H1 (cell line): Measurements from ENCODE around the gene CLIP4. TPM values are rescaled to one million over a fixed set of nuclear protein-coding genes. Genes with fewer than 3 reads are reported as not detected.

Experiments used
- CTCF ChIA-PET: fragments of 300-600 bp; sonication (Branson Sonifier 250); formaldehyde crosslinking; loops from one replicate; lab custom pipeline; 2021; ENCODE audit not compliant: partially characterized antibody; lab: Charles Lee
- POLR2A ChIA-PET: fragments of 300-600 bp; sonication (Branson Sonifier 250); formaldehyde crosslinking; loops from one replicate; lab custom pipeline; 2021; ENCODE audit warnings: inconsistent platforms; ENCODE audit not compliant: partially characterized antibody; lab: Charles Lee
- DNase-seq, 2 experiments: peaks; one replicate each; pipeline versions ENCODE4 v3.0.0 to v3.0.0-alpha.2; 2010 to 2022; ENCODE audit warnings: low spot score in 2 of 2, low read depth in 1 of 2, mixed read lengths in 1 of 2
- FAIRE-seq: peaks from 2 replicates; lab custom pipeline; 2011; peaks lifted over from hg19 to GRCh38; lab: Jason Lieb, UNC
- H2AFZ ChIP-seq: 2 replicates; pipeline ENCODE4 v1.8.1; 2012; ENCODE audit warnings: low read length, inconsistent platforms
- H2AK5ac ChIP-seq: 2 replicates; pipeline ENCODE4 v1.6.1; 2013; ENCODE audit warnings: low read depth, low read length
- H2BK120ac ChIP-seq: replicated peaks from 2 replicates; pipeline ENCODE3; 2013; ENCODE audit warnings: low read depth, low read length, inconsistent platforms
- H2BK12ac ChIP-seq: 2 replicates; pipeline ENCODE4 v1.6.1; 2013; ENCODE audit warnings: low read depth, low read length
- H2BK15ac ChIP-seq: 2 replicates; pipeline ENCODE4 v1.6.1; 2013; ENCODE audit warnings: low read length
- H2BK20ac ChIP-seq: 2 replicates; pipeline ENCODE4 v1.6.1; 2013; ENCODE audit warnings: low read length
- H2BK5ac ChIP-seq: 2 replicates; pipeline ENCODE4 v1.6.1; 2013; ENCODE audit warnings: low read depth, low read length
- H3K14ac ChIP-seq: 2 replicates; pipeline ENCODE4 v1.6.1; 2013; ENCODE audit warnings: inconsistent platforms; ENCODE audit not compliant: insufficient read length
- H3K18ac ChIP-seq: 2 replicates; pipeline ENCODE4 v1.6.1; 2013; ENCODE audit warnings: low read length; ENCODE audit errors: extremely low read depth
- H3K23ac ChIP-seq: 2 replicates; pipeline ENCODE4 v1.6.1; 2013; ENCODE audit warnings: inconsistent platforms; ENCODE audit not compliant: insufficient read length
- H3K23me2 ChIP-seq: 2 replicates; pipeline ENCODE4 v1.6.1; 2013; ENCODE audit warnings: low read depth, low read length
- H3K27ac ChIP-seq: 2 replicates; pipeline ENCODE4 v1.6.1; 2011; ENCODE audit warnings: low read depth, low read length, inconsistent platforms
- H3K27me3 ChIP-seq, 4 experiments: replicated peaks in 1 of 4; 1 replicate in 1 of 4; 2 replicates in 3 of 4; pipeline versions ENCODE4 v1.6.1 to v1.8.1; 2011 to 2013; ENCODE audit warnings: low read length in 3 of 4, mild to moderate bottlenecking in 3 of 4, inconsistent platforms in 2 of 4, mixed read lengths in 2 of 4, moderate library complexity in 1 of 4; ENCODE audit not compliant: control insufficient read depth in 3 of 4, insufficient read depth in 3 of 4; ENCODE audit errors: extremely low read depth in 1 of 4
- H3K36me3 ChIP-seq, 4 experiments: 2 replicates each; pipeline versions ENCODE4 v1.6.1 to v1.8.1; 2011 to 2013; ENCODE audit warnings: mild to moderate bottlenecking in 4 of 4, low read length in 3 of 4, moderate library complexity in 2 of 4, control low read depth in 1 of 4, inconsistent platforms in 1 of 4; ENCODE audit not compliant: insufficient read depth in 4 of 4, control insufficient read depth in 2 of 4
- H3K4ac ChIP-seq: replicated peaks from 2 replicates; pipeline ENCODE3; 2013; ENCODE audit warnings: low read length, low read depth, mixed read lengths, inconsistent platforms; ENCODE audit not compliant: insufficient read length
- H3K4me1 ChIP-seq, 4 experiments: replicated peaks in 1 of 4; 1 replicate in 1 of 4; 2 replicates in 3 of 4; pipeline versions ENCODE4 v1.6.1 to v1.8.1; 2011 to 2013; ENCODE audit warnings: low read length in 3 of 4, inconsistent platforms in 2 of 4, mixed read lengths in 1 of 4; ENCODE audit not compliant: insufficient read depth in 4 of 4, control insufficient read depth in 3 of 4
- H3K4me2 ChIP-seq, 2 experiments: 2 replicates each; pipeline versions ENCODE4 v1.6.1 to v1.8.1; 2011 to 2013; ENCODE audit warnings: low read depth in 2 of 2, low read length in 2 of 2, control low read depth in 1 of 2, inconsistent platforms in 1 of 2, mild to moderate bottlenecking in 1 of 2; ENCODE audit not compliant: insufficient read depth in 1 of 2
- H3K4me3 ChIP-seq, 4 experiments: fragments of 200-600, 300-600 bp in 1 of 4; sonication (generic), shearing (Covaris generic), sonication (Bioruptor Twin) in 1 of 4; 2 replicates each; pipeline versions ENCODE4 v1.5.1 to v1.8.1; 2011 to 2016; ENCODE audit warnings: low read length in 4 of 4, low read depth in 3 of 4, control low read depth in 2 of 4, inconsistent platforms in 2 of 4, mild to moderate bottlenecking in 2 of 4, mixed read lengths in 1 of 4, moderate library complexity in 1 of 4; ENCODE audit not compliant: insufficient read depth in 2 of 4; ENCODE audit errors: extremely low read depth in 1 of 4
- H3K56ac ChIP-seq: replicated peaks from 2 replicates; pipeline ENCODE3; 2013; ENCODE audit warnings: low read depth, mild to moderate bottlenecking, mixed read lengths, low read length, inconsistent platforms; ENCODE audit not compliant: insufficient read length
- H3K79me1 ChIP-seq: 2 replicates; pipeline ENCODE4 v1.6.1; 2013; ENCODE audit warnings: low read depth, low read length, control low read depth
- H3K79me2 ChIP-seq, 2 experiments: 2 replicates each; pipeline versions ENCODE4 v1.6.1 to v1.8.1; 2012 to 2013; ENCODE audit warnings: low read length in 2 of 2, mild to moderate bottlenecking in 2 of 2, inconsistent platforms in 1 of 2; ENCODE audit not compliant: insufficient read depth in 2 of 2, control insufficient read depth in 1 of 2
- H3K9ac ChIP-seq, 4 experiments: replicated peaks in 1 of 4; 1 replicate in 1 of 4; 2 replicates in 3 of 4; pipeline versions ENCODE4 v1.6.1 to v1.8.1; 2011 to 2013; ENCODE audit warnings: low read depth in 3 of 4, low read length in 3 of 4, control low read depth in 2 of 4, mild to moderate bottlenecking in 2 of 4, moderate library complexity in 2 of 4, inconsistent platforms in 1 of 4; ENCODE audit errors: extremely low read depth in 1 of 4
- H3K9me3 ChIP-seq, 2 experiments: 2 replicates each; pipeline versions ENCODE4 v1.6.1 to v1.8.1; 2012 to 2013; ENCODE audit warnings: mild to moderate bottlenecking in 2 of 2, moderate library complexity in 2 of 2, control low read depth in 1 of 2, inconsistent platforms in 1 of 2, low read depth in 1 of 2, low read length in 1 of 2, mixed read lengths in 1 of 2; ENCODE audit not compliant: insufficient read depth in 2 of 2
- H4K20me1 ChIP-seq, 2 experiments: replicated peaks in 1 of 2; 2 replicates each; pipeline versions ENCODE3 to v1.8.1; 2011 to 2013; ENCODE audit warnings: inconsistent platforms in 2 of 2, low read length in 2 of 2, mild to moderate bottlenecking in 1 of 2; ENCODE audit not compliant: insufficient read depth in 2 of 2, control insufficient read depth in 1 of 2
- H4K5ac ChIP-seq: 2 replicates; pipeline ENCODE4 v1.6.1; 2013; ENCODE audit warnings: low read length, low read depth, mixed read lengths, inconsistent platforms; ENCODE audit not compliant: insufficient read length
- H4K8ac ChIP-seq: 2 replicates; pipeline ENCODE4 v1.8.0; 2013; ENCODE audit warnings: mild to moderate bottlenecking, moderate library complexity, low read length, inconsistent platforms; ENCODE audit not compliant: insufficient read depth; ENCODE audit errors: extremely low read depth
- H4K91ac ChIP-seq: replicated peaks from 2 replicates; pipeline ENCODE3; 2013; ENCODE audit warnings: low read length, mixed read lengths, inconsistent platforms; ENCODE audit not compliant: insufficient read length
- CTBP2 ChIP-seq: IDR thresholded peaks from 2 replicates; pipeline ENCODE4 v1.7.0; 2011; ENCODE audit warnings: borderline replicate concordance, mild to moderate bottlenecking, moderate library complexity, mixed read lengths, low read length; ENCODE audit not compliant: insufficient read depth, insufficient read length
- TBP ChIP-seq: IDR thresholded peaks from 2 replicates; pipeline ENCODE4 v1.6.1; 2011; ENCODE audit warnings: low read depth, low read length, improper control_type of control experiment
- WGBS, 2 experiments: shearing (Covaris generic) in 1 of 2; methylation state at CpG; one replicate each; pipeline versions ENCODE4 v1.1.6 to v1.1.7; 2013 to 2015; ENCODE audit warnings: low lambda C conversion rate in 2 of 2, mixed read lengths in 2 of 2, inconsistent platforms in 1 of 2, low coverage in 1 of 2, missing lambda C conversion rate in 1 of 2; ENCODE audit not compliant: insufficient replicate concordance in 2 of 2, insufficient coverage in 1 of 2, insufficient read length in 1 of 2; ENCODE audit errors: extremely low coverage in 1 of 2, missing lambda C conversion rate in 1 of 2; 5-methylcytosine and 5-hydroxymethylcytosine counted together
- polyA plus RNA-seq, 7 experiments: library from polyadenylated mRNA; depleted of rRNA in 3 of 7; stranded (reverse) in 5 of 7; unstranded in 2 of 7; fragments of >200 nt in 5 of 7; fragments of 200-250 nt in 2 of 7; gene quantifications; 1 replicate in 5 of 7; 2 replicates in 1 of 7; 4 replicates in 1 of 7; pipeline versions ENCODE4 v1.2.1 to v1.2.3, GENCODE V29; 2011 to 2013; ENCODE audit warnings: missing spikeins in 2 of 7, mixed read lengths in 2 of 7
- total RNA-seq: library from RNA; stranded (reverse); fragmentation: NEBNext Ultra II Directional; extraction: Animal tissue kit (Norgen Biotek cat#: 25700); gene quantifications from 2 replicates; pipeline ENCODE4 v1.2.1, GENCODE V29; 2021

Gene CLIP4
- total and polyA plus RNA-seq, 2 of the 8 experiments (the other 6 are each of a cell fraction or from before 2014, with no cell fraction given): 0.08 to 0.09 TPM

- Histone ChIP-seq H3K36me3 (no peaks in the 10 kb centered on the region), H3K14ac (no peak overlapping the region), H4K91ac (no peak overlapping the region), H2BK20ac (no peak overlapping the region), H3K4me1 (peaks cover 1 to 13% (median 5%) of the 10 kb centered on the region in 4 experiments), H4K20me1 (no peaks in the 10 kb centered on the region), H3K23ac (no peak overlapping the region), H3K4me3 (no peak overlapping the region), H2AFZ (no peak overlapping the region), H3K4ac (no peak overlapping the region), H3K79me2 (no peaks in the 10 kb centered on the region), H3K4me2 (no peak overlapping the region), H4K8ac (no peak overlapping the region; the same call in 1 of the 2 replicates), H3K9ac (no peak overlapping the region), H2BK5ac (no peak overlapping the region), H2BK15ac (no peak overlapping the region), H3K18ac (no peak overlapping the region), H3K79me1 (no peaks in the 10 kb centered on the region), H3K9me3 (no peaks in the 10 kb centered on the region), H2BK120ac (no peak overlapping the region), H3K27ac (no peak overlapping the region), H2BK12ac (no peak overlapping the region), H3K56ac (no peak overlapping the region), H2AK5ac (no peak overlapping the region), H4K5ac (no peak overlapping the region), H3K27me3 (no peaks in the 10 kb centered on the region), H3K23me2 (no peaks in the 10 kb centered on the region)
- TF ChIP-seq CTBP2: no peak
- TF ChIP-seq TBP: no peak
- CTCF ChIA-PET: interaction anchor here (1.0 to 1.4 kb wide), 2 partner anchors 21 to 41 kb away, joined by 3 read pairs; no protein-coding TSS in a partner anchor
- DNase-seq: no peak
- FAIRE-seq: no peak
- POLR2A ChIA-PET: no interaction called here
- WGBS, 2 experiments: 96% methylated on average over 7 of the region's 7 CpGs; no CpG with 5 or more reads in 1 of the 2 experiments
Observed at GRCh38 chr2:29066997-29067605, 48.1 kb upstream of the CLIP4 start.
